Ovary (tissue), 3 donors: Measurements from ENCODE around the gene SIT1.

Experiments used
- CTCF ChIP-seq, 3 donors: fragments of 450-650 bp in 2 of 3; fragments of 200-600 bp in 1 of 3; IDR thresholded peaks; one replicate each; pipeline versions ENCODE4 v1.5.1 to v1.8.0; 2016 to 2022; ENCODE audit warnings: antibody characterized with exemption in 3 of 3, mild to moderate bottlenecking in 1 of 3
- EP300 ChIP-seq: sonication (generic); formaldehyde crosslinking; IDR thresholded peaks from one replicate; pipeline ENCODE4 v1.6.1; 2017; ENCODE audit warnings: antibody characterized with exemption
- POLR2A ChIP-seq: fragments of 450-650 bp; IDR thresholded peaks from one replicate; pipeline ENCODE4 v1.6.1; 2017; ENCODE audit warnings: antibody characterized with exemption, mild to moderate bottlenecking, moderate library complexity
- donor health status: DM: no; HTN: no; CAD: no.

GRCh38 chr9:35687306-35687705 is 36.6 kb upstream of the SIT1 start:
- TF ChIP-seq CTCF (IDR thresholded peaks at IDR 0.05): no peak
- TF ChIP-seq EP300: no peak
- no peak for TF ChIP-seq POLR2A
